Islet precursor cell (in vitro differentiated cells): ENCODE data around the gene PGRMC1.
"Not testable (repeated sequence)": the region's sequence is repeated elsewhere in the genome, so short reads cannot be mapped to it uniquely, and the experiment has no call there.

Experiments
- DNase-seq: peaks from one replicate; pipeline ENCODE4 v3.0.0-alpha.2; 2018

PGRMC1 gene

DNA sequence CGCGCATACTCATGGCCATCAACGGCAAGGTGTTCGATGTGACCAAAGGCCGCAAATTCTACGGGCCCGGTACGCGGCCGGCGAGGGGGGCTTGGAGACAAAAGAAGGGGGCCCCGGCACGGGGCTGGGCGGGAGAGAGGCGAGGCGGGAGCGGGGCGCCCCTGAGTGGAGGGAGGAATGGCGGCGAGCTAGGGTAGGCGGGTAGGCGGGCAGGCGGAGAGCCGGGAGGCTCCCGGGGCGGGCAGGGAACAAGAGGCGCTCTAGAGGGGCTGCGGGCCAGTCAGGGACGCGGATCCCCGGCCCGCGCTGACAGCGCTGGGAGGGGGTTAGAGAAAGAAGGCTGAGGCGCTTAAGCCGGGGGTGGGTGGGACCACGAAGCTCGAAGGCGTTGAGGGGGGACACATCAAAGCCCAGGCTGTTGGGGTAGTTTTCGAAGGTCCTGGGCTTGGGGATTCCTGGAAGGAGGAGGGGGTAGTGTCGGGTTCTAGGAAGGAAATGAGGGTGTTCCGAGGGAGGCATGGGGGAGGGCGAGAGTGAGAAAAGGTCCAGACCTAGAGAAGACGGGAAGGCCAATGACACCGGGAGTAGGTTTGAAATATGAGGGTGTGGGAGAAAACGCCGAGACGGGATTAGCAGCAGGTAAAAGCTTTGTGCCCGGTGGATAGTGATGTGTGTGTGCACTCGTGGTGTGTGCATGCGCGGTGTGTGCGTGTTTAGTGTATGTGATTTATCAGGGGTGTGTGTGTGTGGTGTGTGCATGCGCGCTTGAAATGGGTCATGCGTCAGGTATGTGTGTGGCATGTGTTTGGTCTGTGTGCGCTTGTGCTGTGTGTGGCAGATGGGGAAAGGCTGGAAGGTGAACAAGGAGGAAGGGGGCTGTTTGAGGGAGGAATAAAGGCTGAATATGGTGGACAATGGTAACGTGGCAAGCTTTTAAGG is 807 bp downstream of the PGRMC1 start:
- DNase-seq: peak; percentile 63

DNA sequence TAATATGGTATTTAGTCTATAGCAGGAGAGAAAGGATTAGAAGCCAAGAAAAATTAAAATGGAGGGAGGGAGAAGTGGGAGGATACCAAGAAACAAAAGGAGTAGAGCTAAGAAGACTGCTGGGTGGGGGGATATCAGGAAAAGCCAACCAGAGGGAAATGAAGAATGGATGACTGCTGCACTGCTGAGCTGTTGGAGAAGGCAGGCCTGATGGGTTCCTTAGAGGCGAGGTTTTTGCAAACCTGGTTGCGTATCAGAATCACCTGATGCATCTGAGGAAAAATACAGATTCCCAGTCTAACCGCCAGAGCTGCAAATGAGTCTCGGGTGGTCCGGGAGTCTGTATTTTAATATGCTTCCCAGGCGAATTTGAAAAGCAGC is 1.5 kb downstream of the PGRMC1 start:
- no peak for DNase-seq

DNA sequence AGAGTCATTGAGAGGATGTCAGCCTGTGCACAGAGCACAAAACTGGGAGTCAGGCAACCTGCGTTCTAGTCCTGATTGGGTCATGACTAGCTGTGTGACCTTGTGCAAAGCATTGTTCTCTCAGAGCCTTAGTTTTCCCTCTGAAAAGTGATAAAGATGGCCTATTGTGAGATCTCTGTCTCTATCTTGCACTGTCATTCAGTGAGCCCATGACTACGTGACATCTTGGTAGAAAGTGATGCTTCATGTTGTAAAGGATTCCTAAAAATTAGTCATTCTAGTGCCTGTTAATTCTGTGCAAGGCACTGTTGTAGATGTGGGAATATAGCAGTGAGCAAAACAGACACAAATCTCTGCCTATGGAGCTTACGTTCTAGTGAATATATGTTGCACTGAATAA is 2.5 kb downstream of the PGRMC1 start:
- DNase-seq: no peak

DNA sequence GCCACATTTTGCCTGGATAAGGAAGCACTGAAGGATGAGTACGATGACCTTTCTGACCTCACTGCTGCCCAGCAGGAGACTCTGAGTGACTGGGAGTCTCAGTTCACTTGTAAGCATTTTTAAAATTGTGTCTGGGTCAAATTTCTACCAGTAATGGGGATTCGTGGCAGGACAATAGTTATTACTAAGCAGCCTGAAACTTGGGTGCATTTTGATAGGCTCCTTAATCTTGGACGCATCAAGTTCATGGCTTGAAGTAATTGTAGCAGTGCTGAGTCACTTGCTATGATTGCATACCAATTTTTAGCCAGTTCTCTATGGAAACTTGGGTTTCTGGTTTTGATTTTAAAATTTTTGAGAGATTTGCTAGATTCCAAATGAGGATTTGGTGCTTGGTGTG is 4.3 kb downstream of the PGRMC1 start:
- DNase-seq: no peak

GRCh38 chrX:119247702-119248101 is 11.6 kb downstream of the PGRMC1 start:
- no peak for DNase-seq

GRCh38 chrX:119249891-119250290 is 13.8 kb downstream of the PGRMC1 start:
- no peak for DNase-seq

- DNase-seq: no peak
Observed at GRCh38 chrX:119251386-119251785, 15.3 kb downstream of the PGRMC1 start.

DNA sequence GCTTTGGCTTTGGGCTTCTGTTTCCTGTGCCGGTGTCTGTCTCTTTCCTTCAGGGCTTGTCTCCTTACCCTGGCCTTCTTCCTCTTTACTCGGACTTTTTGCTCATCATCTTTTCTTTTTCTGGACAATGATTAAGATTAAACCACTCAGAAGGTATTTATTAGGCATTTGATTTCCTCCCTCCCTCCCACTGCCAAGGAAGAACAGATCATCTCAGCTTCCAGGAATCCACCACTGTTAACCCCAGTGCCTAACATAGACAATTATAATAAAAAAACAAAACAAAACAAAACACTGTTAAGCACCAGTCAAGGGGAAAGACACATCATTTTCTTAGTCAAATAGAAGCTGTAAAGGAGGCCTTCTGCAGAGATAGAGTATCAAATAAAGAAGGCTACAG is 16.6 kb downstream of the PGRMC1 start:
- DNase-seq: no peak

GRCh38 chrX:119266364-119266995 is 30.4 kb downstream of the PGRMC1 start:
- no peak for DNase-seq

DNA sequence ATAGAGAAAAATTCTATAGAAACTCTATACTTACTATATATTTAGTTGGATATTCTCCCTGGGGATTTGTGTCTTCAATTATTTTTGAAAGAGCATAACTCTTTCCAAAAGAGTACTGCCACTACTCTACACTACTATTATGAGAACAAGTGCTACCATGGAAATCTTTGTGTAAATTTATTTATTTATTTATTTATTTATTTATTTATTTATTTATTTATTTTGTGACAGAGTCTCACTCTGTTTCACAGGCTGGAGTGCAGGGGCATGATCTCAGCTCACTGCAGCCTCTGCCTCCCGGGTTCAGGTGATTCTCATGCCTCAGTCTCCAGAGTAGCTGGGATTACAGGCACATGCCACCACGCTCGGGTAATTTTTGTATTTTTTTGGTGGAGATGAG is 31.0 kb downstream of the PGRMC1 start:
- not testable (repeated sequence) for DNase-seq

GRCh38 chrX:119272882-119273419 is 36.9 kb downstream of the PGRMC1 start:
- no peak for DNase-seq

- DNase-seq: peak; percentile 90
Observed at GRCh38 chrX:119273420-119274192, 37.5 kb downstream of the PGRMC1 start.

DNA sequence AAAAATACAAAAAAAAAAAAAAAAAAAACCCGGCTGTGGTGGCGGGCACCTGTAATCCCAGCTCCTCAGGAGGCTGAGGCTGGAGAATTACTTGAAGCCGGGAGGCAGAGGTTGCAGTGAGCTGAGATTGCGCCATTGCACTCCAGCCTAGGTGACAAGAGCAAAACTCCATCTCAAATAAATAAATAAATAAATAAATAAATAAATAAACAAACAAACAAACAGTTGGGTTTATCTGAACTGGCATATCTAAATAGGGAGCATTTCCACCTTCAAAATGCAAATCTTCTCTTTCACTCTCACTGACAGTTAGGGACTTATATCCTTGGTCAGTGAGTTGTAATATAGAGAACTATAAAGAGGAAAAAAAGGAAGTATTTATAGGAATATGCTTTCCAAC is 46.3 kb downstream of the PGRMC1 start:
- DNase-seq: not testable (repeated sequence)

- no peak for DNase-seq
Observed at GRCh38 chrX:119288890-119289393, 52.9 kb downstream of the PGRMC1 start.

DNA sequence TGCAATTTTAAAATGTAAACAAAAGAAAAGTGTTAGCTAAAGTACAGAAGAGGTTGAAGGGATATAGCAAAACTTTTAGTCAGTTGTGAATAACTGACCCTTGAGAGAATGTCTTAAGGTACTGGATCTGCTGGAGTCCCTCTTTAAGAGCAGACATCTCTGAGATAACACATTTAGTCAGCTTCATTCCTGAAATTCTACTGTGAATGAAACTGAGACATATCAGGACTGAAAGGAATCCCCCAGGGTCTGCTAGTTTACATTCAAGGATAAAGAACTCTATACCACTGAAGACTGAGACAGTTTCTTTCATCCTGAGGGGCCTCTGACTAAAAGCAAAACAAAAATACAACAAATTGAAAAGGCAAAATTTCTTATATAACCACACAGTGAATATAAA is 54.4 kb downstream of the PGRMC1 start:
- no peak for DNase-seq

DNA sequence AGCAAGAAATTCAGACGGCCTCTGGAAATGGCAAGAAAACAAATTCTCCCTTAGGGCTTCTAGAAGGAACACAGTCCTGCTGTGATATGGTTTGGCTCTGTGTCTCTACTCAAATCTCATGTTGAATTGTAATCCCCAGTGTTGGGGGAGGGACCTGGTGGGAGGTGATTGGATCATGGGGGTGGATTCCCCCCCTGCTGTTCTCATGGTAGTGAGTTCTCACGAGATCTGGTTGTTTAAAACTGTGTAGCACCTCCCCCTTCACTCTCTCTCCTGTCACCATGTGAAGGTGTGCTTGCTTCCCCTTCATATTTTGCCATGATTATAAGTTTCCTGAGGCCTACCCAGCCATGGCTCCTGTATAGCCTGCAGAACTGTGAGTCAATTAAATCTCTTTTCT is 55.2 kb downstream of the PGRMC1 start:
- not testable (repeated sequence) for DNase-seq

DNA sequence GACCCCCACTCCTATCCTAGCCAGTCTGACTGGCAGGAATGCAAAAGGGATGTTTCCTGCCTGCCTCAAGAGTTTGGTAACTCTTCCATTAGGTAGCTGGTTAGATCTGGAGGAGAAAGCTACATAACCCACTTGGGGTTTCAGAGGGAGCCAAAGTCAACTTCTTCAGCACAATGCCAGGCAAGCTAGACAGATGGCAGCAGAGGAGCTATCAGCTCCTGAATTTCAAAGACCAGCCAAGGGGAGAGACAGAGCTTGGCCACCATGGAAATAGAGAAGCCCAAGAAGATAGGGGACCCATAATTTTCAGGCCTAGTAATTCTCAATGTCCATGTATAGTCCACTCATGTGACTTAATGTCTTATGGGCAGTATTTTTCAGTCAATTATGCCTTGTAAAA is 56.4 kb downstream of the PGRMC1 start:
- no peak for DNase-seq
